ENCODE results near the gene ST7.

DNA sequence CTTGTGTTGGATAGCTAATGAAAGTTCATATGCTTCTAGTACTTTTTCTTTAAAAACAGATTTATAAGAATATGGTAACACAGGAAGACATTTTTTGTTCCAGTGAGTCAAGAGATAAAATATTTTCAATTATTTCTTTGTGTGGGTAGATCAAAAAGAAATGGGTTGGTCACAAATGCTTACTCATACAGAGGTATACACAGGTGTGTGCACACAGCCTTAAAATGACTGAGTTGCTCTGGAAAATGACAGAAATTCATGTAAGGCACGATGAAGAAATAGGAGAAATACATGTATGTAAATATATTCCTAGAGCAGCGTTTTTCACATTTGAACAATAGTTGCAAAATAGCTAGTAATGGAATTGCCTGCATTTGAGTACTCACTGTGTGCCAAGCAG, 66.0 kb downstream of the ST7 start:
- TF ChIP-seq, protein P1, sequence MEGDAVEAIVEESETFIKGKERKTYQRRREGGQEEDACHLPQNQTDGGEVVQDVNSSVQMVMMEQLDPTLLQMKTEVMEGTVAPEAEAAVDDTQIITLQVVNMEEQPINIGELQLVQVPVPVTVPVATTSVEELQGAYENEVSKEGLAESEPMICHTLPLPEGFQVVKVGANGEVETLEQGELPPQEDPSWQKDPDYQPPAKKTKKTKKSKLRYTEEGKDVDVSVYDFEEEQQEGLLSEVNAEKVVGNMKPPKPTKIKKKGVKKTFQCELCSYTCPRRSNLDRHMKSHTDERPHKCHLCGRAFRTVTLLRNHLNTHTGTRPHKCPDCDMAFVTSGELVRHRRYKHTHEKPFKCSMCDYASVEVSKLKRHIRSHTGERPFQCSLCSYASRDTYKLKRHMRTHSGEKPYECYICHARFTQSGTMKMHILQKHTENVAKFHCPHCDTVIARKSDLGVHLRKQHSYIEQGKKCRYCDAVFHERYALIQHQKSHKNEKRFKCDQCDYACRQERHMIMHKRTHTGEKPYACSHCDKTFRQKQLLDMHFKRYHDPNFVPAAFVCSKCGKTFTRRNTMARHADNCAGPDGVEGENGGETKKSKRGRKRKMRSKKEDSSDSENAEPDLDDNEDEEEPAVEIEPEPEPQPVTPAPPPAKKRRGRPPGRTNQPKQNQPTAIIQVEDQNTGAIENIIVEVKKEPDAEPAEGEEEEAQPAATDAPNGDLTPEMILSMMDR (conservative IDR thresholded peaks at IDR 0.05; ENCODE audit: low read length): no peak
- TF ChIP-seq EZH2phosphoT487 (IDR thresholded peaks at IDR 0.05; ENCODE audit: borderline replicate concordance): no peak
